SJCRH30 (cell line): ENCODE results near the gene CA12. TPM values are rescaled to one million over a fixed set of nuclear protein-coding genes. Genes with fewer than 3 reads are reported as not detected.

Experiments
- DNase-seq, 2 experiments: peaks; one replicate each; pipeline ENCODE4 v3.0.0-alpha.2; 2015 to 2020
- H3K27ac ChIP-seq: fragments of 250-450 bp; sonication (Bioruptor Pico); 2 replicates; pipeline ENCODE4 v1.5.1; 2020; ENCODE audit warnings: mild to moderate bottlenecking, moderate library complexity
- H3K27me3 ChIP-seq: fragments of 250-450 bp; sonication (Bioruptor Pico); 2 replicates; pipeline ENCODE4 v1.5.1; 2020; ENCODE audit warnings: mild to moderate bottlenecking, moderate library complexity
- H3K36me3 ChIP-seq: fragments of 250-450 bp; sonication (Bioruptor Pico); 2 replicates; pipeline ENCODE4 v1.5.1; 2020; ENCODE audit warnings: mild to moderate bottlenecking, moderate library complexity
- H3K4me1 ChIP-seq: fragments of 250-450 bp; sonication (Bioruptor Pico); 2 replicates; pipeline ENCODE4 v1.5.1; 2020; ENCODE audit warnings: mild to moderate bottlenecking, moderate library complexity
- H3K4me3 ChIP-seq: fragments of 250-450 bp; sonication (Bioruptor Pico); 2 replicates; pipeline ENCODE4 v1.5.1; 2020; ENCODE audit warnings: mild to moderate bottlenecking, moderate library complexity
- H3K9me3 ChIP-seq: fragments of 250-450 bp; sonication (Bioruptor Pico); replicated peaks from 2 replicates; pipeline ENCODE4 v1.5.1; 2020; ENCODE audit warnings: mild to moderate bottlenecking, moderate library complexity
- total RNA-seq: library from RNA; depleted of rRNA; stranded (reverse); fragments of >200 nt; shearing (Covaris generic); gene quantifications from 2 replicates; pipeline ENCODE4 v1.2.3, GENCODE V29; 2014

The CA12 gene
- total RNA-seq, 1 experiment from 2014 or later: 0.57 TPM

DNA sequence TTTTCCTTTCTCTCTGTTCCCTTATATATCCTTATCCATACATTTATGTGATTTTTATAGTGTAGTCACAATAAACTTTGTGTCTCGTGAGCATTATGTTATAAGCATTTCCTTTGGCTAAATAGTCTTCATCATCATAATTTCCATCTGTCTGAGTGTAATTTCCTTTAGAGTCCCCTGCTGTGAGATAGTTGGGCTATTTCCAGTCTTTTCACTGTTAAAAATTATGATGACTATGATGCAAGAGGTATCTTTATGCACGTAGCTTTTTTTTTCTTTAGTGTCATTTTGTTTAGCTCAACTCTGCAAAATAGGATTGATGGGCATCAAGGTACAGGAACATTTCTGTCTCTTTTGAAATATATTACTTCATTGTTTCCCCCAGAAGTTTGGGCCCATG lies 26.9 kb upstream of the CA12 start:
- Histone ChIP-seq H3K9me3 (no peaks in the 10 kb centered on the region), H3K27ac (no peak overlapping the region), H3K4me3 (no peak overlapping the region), H3K36me3 (no peaks in the 10 kb centered on the region), H3K4me1 (peaks cover 11% of the 10 kb centered on the region), H3K27me3 (peaks cover 4% of the 10 kb centered on the region; the same call in 1 of the 2 replicates)
- DNase-seq: no peak

DNA sequence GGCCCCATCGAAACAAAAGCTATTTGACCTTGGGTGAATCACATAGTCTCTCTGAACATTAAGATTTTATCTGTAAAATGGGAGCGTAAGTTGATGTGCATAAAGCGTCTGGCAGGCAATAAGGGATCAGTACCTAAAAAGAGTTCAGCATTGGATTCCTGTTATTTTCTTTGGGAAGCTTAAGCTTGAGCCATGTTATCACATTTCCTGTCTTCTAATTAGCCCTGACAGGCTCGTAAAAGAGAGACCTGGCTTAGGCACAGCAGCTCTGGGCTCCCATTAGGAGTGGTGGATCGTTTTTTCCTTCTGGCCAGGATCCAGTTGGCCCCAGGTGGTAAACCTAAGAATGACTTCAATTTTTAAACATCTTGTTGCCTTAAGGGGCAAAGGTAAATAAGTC lies 26.0 kb upstream of the CA12 start:
- DNase-seq: peak; percentile 44 to 67
- Histone ChIP-seq H3K4me1 (peaks cover 11% of the 10 kb centered on the region), H3K27me3 (peaks cover 4% of the 10 kb centered on the region; the same call in 1 of the 2 replicates), H3K36me3 (no peaks in the 10 kb centered on the region), H3K9me3 (no peaks in the 10 kb centered on the region), H3K27ac (no peak overlapping the region), H3K4me3 (no peak overlapping the region)

GRCh38 chr15:63405683-63406390 lies 24.2 kb upstream of the CA12 start:
- Histone ChIP-seq H3K27ac (no peak overlapping the region), H3K9me3 (no peaks in the 10 kb centered on the region), H3K36me3 (no peaks in the 10 kb centered on the region), H3K4me1 (peaks cover 11% of the 10 kb centered on the region), H3K27me3 (peaks cover 4% of the 10 kb centered on the region; the same call in 1 of the 2 replicates), H3K4me3 (no peak overlapping the region)
- DNase-seq: no peak

- no peak overlapping the region for H3K27ac ChIP-seq
- DNase-seq: no peak
Observed at GRCh38 chr15:63405159-63405558, 23.5 kb upstream of the CA12 start.

GRCh38 chr15:63403254-63403945 lies 21.8 kb upstream of the CA12 start:
- Histone ChIP-seq H3K4me1 (peaks cover 11% of the 10 kb centered on the region), H3K4me3 (no peak overlapping the region), H3K9me3 (no peaks in the 10 kb centered on the region), H3K36me3 (no peaks in the 10 kb centered on the region), H3K27ac (no peak overlapping the region), H3K27me3 (peaks cover 4% of the 10 kb centered on the region; the same call in 1 of the 2 replicates)
- no peak for DNase-seq

More at GRCh38 chr15:63405159-63405558, 23.5 kb upstream of the CA12 start:
- Histone ChIP-seq H3K9me3 (no peaks in the 10 kb centered on the region), H3K4me3 (no peak overlapping the region), H3K4me1 (peaks cover 11% of the 10 kb centered on the region), H3K36me3 (no peaks in the 10 kb centered on the region), H3K27me3 (peaks cover 4% of the 10 kb centered on the region; the same call in 1 of the 2 replicates)

DNA sequence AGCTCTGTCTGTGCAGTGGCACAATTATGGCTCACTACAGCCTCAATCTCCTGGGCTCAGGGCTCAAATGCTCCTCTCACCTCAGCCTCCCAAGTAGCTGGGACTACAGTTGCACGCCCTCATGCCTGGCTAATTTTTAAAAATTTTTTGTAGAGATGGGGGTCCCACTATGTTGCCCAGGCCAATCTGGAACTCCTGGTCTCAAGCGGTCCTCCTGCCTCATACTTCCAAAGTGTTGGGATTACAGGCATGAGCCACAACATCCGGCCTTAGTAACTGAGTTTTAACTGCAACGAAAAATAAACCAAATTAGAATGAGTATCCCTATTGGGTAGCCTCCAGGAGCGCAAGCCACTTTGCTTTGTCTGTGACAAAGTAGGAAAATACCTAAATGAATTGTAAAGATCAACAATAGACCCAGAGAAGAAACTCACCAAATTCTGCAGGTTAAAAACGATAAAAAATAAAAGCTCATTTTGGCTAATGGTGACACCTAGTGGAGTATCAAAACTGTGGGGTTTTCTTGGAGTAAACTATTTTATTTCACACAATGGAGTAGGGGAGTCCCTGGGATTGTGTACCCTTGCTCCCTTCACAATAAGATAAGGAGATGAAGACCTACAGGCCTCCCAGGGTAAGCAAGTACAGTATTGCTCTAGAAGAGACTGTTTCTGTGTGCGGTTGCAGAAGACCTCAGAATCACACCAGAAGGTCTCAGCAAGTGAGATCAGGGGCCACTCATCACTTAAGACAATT lies 21.0 kb upstream of the CA12 start:
- H3K4me1 ChIP-seq: peaks cover 7% of the 10 kb centered on the region
- DNase-seq: peak in 1 of 2 experiments; percentile 58
- H3K4me3 ChIP-seq: no peak overlapping the region
- H3K9me3 ChIP-seq: no peaks in the 10 kb centered on the region
- peaks cover 4% of the 10 kb centered on the region; the same call in 1 of the 2 replicates for H3K27me3 ChIP-seq
- H3K36me3 ChIP-seq: no peaks in the 10 kb centered on the region
- no peak overlapping the region for H3K27ac ChIP-seq

- Histone ChIP-seq H3K27ac (no peak overlapping the region), H3K27me3 (peaks cover 4% of the 10 kb centered on the region; the same call in 1 of the 2 replicates), H3K36me3 (no peaks in the 10 kb centered on the region), H3K4me3 (no peak overlapping the region), H3K9me3 (no peaks in the 10 kb centered on the region), H3K4me1 (no peaks in the 10 kb centered on the region)
- DNase-seq: no peak
Observed at GRCh38 chr15:63401714-63402497, 20.3 kb upstream of the CA12 start.

GRCh38 chr15:63401078-63401477 lies 19.4 kb upstream of the CA12 start:
- no peak overlapping the region for H3K4me3 ChIP-seq
- H3K4me1 ChIP-seq: no peaks in the 10 kb centered on the region
- no peaks in the 10 kb centered on the region for H3K9me3 ChIP-seq
- H3K36me3 ChIP-seq: no peaks in the 10 kb centered on the region
- no peak overlapping the region for H3K27ac ChIP-seq
- peaks cover 4% of the 10 kb centered on the region; the same call in 1 of the 2 replicates for H3K27me3 ChIP-seq
- no peak for DNase-seq

- Histone ChIP-seq H3K4me1 (no peaks in the 10 kb centered on the region), H3K27ac (no peak overlapping the region), H3K9me3 (no peaks in the 10 kb centered on the region), H3K4me3 (no peak overlapping the region), H3K36me3 (no peaks in the 10 kb centered on the region), H3K27me3 (no peaks in the 10 kb centered on the region)
- DNase-seq: no peak
Observed at GRCh38 chr15:63398456-63398855, 16.8 kb upstream of the CA12 start.

GRCh38 chr15:63396152-63396928 lies 14.7 kb upstream of the CA12 start:
- H3K27ac ChIP-seq: no peak overlapping the region
- H3K36me3 ChIP-seq: no peaks in the 10 kb centered on the region
- DNase-seq: no peak
- no peaks in the 10 kb centered on the region for H3K4me1 ChIP-seq
- no peak overlapping the region for H3K4me3 ChIP-seq
- H3K27me3 ChIP-seq: no peaks in the 10 kb centered on the region
- H3K9me3 ChIP-seq: no peaks in the 10 kb centered on the region

GRCh38 chr15:63395730-63396151 lies 14.1 kb upstream of the CA12 start:
- no peaks in the 10 kb centered on the region for H3K27me3 ChIP-seq
- DNase-seq: no peak
- no peak overlapping the region for H3K27ac ChIP-seq
- no peaks in the 10 kb centered on the region for H3K9me3 ChIP-seq
- H3K36me3 ChIP-seq: no peaks in the 10 kb centered on the region
- no peak overlapping the region for H3K4me3 ChIP-seq
- no peaks in the 10 kb centered on the region for H3K4me1 ChIP-seq

- no peak for DNase-seq
- Histone ChIP-seq H3K27ac (no peak overlapping the region), H3K4me1 (no peaks in the 10 kb centered on the region), H3K27me3 (no peaks in the 10 kb centered on the region), H3K4me3 (no peak overlapping the region), H3K36me3 (no peaks in the 10 kb centered on the region), H3K9me3 (no peaks in the 10 kb centered on the region)
Observed at GRCh38 chr15:63392361-63393009, 10.8 kb upstream of the CA12 start.

DNA sequence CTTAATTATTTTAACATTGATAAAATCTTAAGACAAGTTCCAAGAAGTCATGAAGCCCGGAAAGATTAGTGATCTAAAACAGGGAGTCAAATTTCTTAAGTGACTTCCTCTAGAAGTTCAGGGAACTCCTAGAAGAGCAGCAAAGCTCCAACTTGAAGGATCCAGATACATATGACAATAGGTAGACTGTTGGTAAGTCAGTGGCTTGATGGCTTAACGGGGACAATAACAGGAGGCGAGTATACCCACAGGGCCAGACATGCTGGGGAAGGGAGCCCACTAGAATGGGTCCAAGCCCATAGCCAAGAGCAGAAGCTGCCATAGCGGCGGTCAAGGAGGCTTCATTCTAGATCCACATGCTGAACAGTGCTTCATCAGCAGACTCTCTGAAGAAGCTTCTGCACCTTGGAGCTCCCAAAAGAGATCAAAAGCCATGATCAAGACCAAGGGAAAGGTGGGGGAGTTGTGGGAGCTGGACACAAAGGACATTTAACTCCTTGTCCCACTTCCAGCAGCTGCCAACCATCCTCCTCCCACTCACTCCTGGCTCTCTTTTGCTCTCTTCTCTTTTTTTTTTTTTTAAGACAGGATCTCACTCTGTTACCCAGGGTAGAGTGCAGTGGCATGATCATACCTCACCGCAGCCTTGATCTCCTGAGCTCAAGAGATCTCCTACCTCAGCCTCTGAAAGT lies 10.2 kb upstream of the CA12 start:
- Histone ChIP-seq H3K27ac (no peak overlapping the region), H3K9me3 (no peaks in the 10 kb centered on the region), H3K4me1 (no peaks in the 10 kb centered on the region), H3K4me3 (no peak overlapping the region), H3K36me3 (no peaks in the 10 kb centered on the region), H3K27me3 (no peaks in the 10 kb centered on the region)
- DNase-seq: no peak
